GM12891 (cell line): ENCODE results near the gene FCF1.

Experiments
- PAX5 ChIP-seq: IDR thresholded peaks from 2 replicates; pipeline ENCODE4 v1.6.1; 2011; ENCODE audit warnings: low read length, moderate library complexity, mild to moderate bottlenecking; ENCODE audit not compliant: insufficient read depth, severe bottlenecking
- POLR2A ChIP-seq: IDR thresholded peaks from 2 replicates; pipeline ENCODE4 v1.6.1; 2011; ENCODE audit warnings: low read depth, low read length, control low read depth
- POLR2AphosphoS5 ChIP-seq: IDR thresholded peaks from 2 replicates; pipeline ENCODE4 v1.6.1; 2011; ENCODE audit warnings: low read depth, low read length, control low read depth
- POU2F2 ChIP-seq: IDR thresholded peaks from 2 replicates; pipeline ENCODE4 v1.6.1; 2011; ENCODE audit warnings: low read depth, mild to moderate bottlenecking, control low read depth, low read length, moderate library complexity
- TAF1 ChIP-seq: IDR thresholded peaks from 2 replicates; pipeline ENCODE4 v1.6.1; 2011; ENCODE audit warnings: low read depth, low read length, control low read depth

- TF ChIP-seq POLR2AphosphoS5 (no peak), POLR2A (no peak), TAF1 (no peak), PAX5 (no peak), POU2F2 (no peak)
Observed at GRCh38 chr14:74765721-74766120, 52.8 kb downstream of the FCF1 start.
